Measurements from ENCODE around the gene IL34.

- no peak for TF ChIP-seq EZH2phosphoT487 (IDR thresholded peaks at IDR 0.05)
- no peak for TF ChIP-seq CTCF (IDR thresholded peaks at IDR 0.05)
Measured at GRCh38 chr16:70694868-70695218, 48.5 kb downstream of the IL34 start.

Measured in neural progenitor cell (in vitro differentiated cells).